MM.1S (cell line): ENCODE measurements around the gene WNK2.
A peak's percentile ranks its signal among the peaks of the same experiment; 100 is the strongest.
"Not testable (repeated sequence)": the region's sequence is repeated elsewhere in the genome, so short reads cannot be mapped to it uniquely, and the experiment has no call there.

ENCODE experiments used
- DNase-seq: peaks from one replicate; pipeline ENCODE4 v3.0.0-alpha.2; 2015
- H2AFZ ChIP-seq: fragments of 300-600 bp; sonication (generic); 2 replicates; pipeline ENCODE4 v1.6.0; 2016; ENCODE audit warnings: antibody characterized with exemption, low read length
- H3F3A ChIP-seq: fragments of 300-600 bp; sonication (generic); 2 replicates; pipeline ENCODE4 v1.6.1; 2016; ENCODE audit warnings: mild to moderate bottlenecking, antibody characterized with exemption, low read length, moderate library complexity, mixed read lengths; ENCODE audit not compliant: insufficient read depth
- H3K27ac ChIP-seq: fragments of 300-600 bp; sonication (generic); 2 replicates; pipeline ENCODE4 v1.5.1; 2016; ENCODE audit warnings: mild to moderate bottlenecking, low read length
- H3K27me3 ChIP-seq: fragments of 300-600 bp; sonication (generic); replicated peaks from 2 replicates; pipeline ENCODE4 v1.6.0; 2016; ENCODE audit warnings: low read length; ENCODE audit not compliant: insufficient read depth
- H3K36me3 ChIP-seq: fragments of 300-600 bp; sonication (generic); replicated peaks from 2 replicates; pipeline ENCODE4 v1.6.1; 2016; ENCODE audit warnings: mild to moderate bottlenecking, low read length, mixed read lengths; ENCODE audit not compliant: insufficient read depth
- H3K4me1 ChIP-seq: fragments of 300-600 bp; sonication (generic); 2 replicates; pipeline ENCODE4 v1.6.1; 2016; ENCODE audit warnings: low read length, mixed read lengths
- H3K4me2 ChIP-seq: fragments of 300-600 bp; sonication (generic); 2 replicates; pipeline ENCODE4 v1.6.0; 2016; ENCODE audit warnings: low read depth, low read length
- H3K4me3 ChIP-seq: fragments of 300-600 bp; sonication (generic); 2 replicates; pipeline ENCODE4 v1.5.1; 2016; ENCODE audit warnings: low read length, mixed read lengths
- H3K79me2 ChIP-seq: fragments of 300-600 bp; sonication (generic); 2 replicates; pipeline ENCODE4 v1.6.1; 2016; ENCODE audit warnings: mixed run types, low read length, mixed read lengths
- H3K9ac ChIP-seq: fragments of 300-600 bp; sonication (generic); 2 replicates; pipeline ENCODE4 v1.6.1; 2016; ENCODE audit warnings: low read length, mixed read lengths
- H3K9me2 ChIP-seq: fragments of 300-600 bp; sonication (generic); replicated peaks from 2 replicates; pipeline ENCODE4 v1.6.1; 2016; ENCODE audit warnings: mild to moderate bottlenecking, low read length, mixed read lengths; ENCODE audit not compliant: insufficient read depth
- H3K9me3 ChIP-seq: fragments of 300-600 bp; sonication (generic); replicated peaks from 2 replicates; pipeline ENCODE4 v1.6.1; 2016; ENCODE audit warnings: mild to moderate bottlenecking, low read length, mixed read lengths; ENCODE audit not compliant: insufficient read depth
- H4K20me1 ChIP-seq: fragments of 300-600 bp; sonication (generic); 2 replicates; pipeline ENCODE4 v1.6.1; 2016; ENCODE audit warnings: mild to moderate bottlenecking, low read length, moderate library complexity, mixed read lengths; ENCODE audit not compliant: insufficient read depth
- EZH2 ChIP-seq: fragments of 300-600 bp; sonication (generic); optimal IDR thresholded peaks from 2 replicates; pipeline ENCODE3; 2017; ENCODE audit warnings: low read depth, mild to moderate bottlenecking, antibody characterized with exemption, low read length, mixed read lengths
- EZH2phosphoT487 ChIP-seq: fragments of 300-600 bp; sonication (generic); IDR thresholded peaks from 2 replicates; pipeline ENCODE4 v1.6.1; 2018; ENCODE audit warnings: antibody characterized with exemption, low read length
- TF ChIP-seq, protein P1 (sequence below): fragments of 300-600 bp; sonication (generic); IDR thresholded peaks from 2 replicates; pipeline ENCODE4 v1.5.1; 2016; ENCODE audit warnings: antibody characterized with exemption, low read length, mixed read lengths

WNK2 gene

DNA sequence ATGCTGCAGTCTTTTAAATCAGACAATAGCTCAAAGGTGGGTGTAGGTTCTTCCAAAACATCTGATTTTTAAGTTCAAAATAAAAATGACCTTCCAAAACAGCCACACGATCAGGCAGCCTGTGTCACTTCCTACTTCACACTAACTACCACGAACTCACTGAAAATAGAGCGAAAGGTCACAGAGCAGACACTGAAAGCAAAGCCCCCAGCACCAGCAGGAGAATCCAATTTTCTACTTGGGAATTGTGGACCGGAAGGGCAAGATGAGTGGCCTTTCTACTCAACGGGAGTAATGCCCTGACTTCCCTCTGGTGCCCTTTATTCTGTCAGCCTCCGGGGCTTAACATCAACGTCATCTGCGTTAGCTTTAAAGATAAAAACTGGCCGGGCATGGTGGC lies 159.7 kb downstream of the WNK2 start:
- no peaks in the 10 kb centered on the region for H4K20me1 ChIP-seq
- no peak overlapping the region for H2AFZ ChIP-seq
- TF ChIP-seq EZH2phosphoT487 (no peak), EZH2 (no peak)
- TF ChIP-seq, protein P1, sequence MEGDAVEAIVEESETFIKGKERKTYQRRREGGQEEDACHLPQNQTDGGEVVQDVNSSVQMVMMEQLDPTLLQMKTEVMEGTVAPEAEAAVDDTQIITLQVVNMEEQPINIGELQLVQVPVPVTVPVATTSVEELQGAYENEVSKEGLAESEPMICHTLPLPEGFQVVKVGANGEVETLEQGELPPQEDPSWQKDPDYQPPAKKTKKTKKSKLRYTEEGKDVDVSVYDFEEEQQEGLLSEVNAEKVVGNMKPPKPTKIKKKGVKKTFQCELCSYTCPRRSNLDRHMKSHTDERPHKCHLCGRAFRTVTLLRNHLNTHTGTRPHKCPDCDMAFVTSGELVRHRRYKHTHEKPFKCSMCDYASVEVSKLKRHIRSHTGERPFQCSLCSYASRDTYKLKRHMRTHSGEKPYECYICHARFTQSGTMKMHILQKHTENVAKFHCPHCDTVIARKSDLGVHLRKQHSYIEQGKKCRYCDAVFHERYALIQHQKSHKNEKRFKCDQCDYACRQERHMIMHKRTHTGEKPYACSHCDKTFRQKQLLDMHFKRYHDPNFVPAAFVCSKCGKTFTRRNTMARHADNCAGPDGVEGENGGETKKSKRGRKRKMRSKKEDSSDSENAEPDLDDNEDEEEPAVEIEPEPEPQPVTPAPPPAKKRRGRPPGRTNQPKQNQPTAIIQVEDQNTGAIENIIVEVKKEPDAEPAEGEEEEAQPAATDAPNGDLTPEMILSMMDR, result no peak
- no peaks in the 10 kb centered on the region for H3K9me2 ChIP-seq
- H3F3A ChIP-seq, result no peaks in the 10 kb centered on the region
- no peaks in the 10 kb centered on the region for H3K4me1 ChIP-seq
- H3K27ac ChIP-seq, result no peak overlapping the region
- H3K4me2 ChIP-seq, result no peak overlapping the region
- no peaks in the 10 kb centered on the region for H3K27me3 ChIP-seq
- no peaks in the 10 kb centered on the region for H3K36me3 ChIP-seq
- no peak overlapping the region for H3K4me3 ChIP-seq
- no peak for DNase-seq
- no peak overlapping the region for H3K9ac ChIP-seq
- H3K79me2 ChIP-seq, result no peaks in the 10 kb centered on the region
- no peaks in the 10 kb centered on the region for H3K9me3 ChIP-seq

- no peaks in the 10 kb centered on the region for H3K36me3 ChIP-seq
- no peak overlapping the region for H3K9ac ChIP-seq
- H2AFZ ChIP-seq, result no peak overlapping the region
- H3K4me2 ChIP-seq, result no peak overlapping the region
- H3K79me2 ChIP-seq, result no peaks in the 10 kb centered on the region
- no peaks in the 10 kb centered on the region for H3F3A ChIP-seq
- TF ChIP-seq EZH2, result no peak
- TF ChIP-seq EZH2phosphoT487, result no peak
- TF ChIP-seq, protein P1, result no peak
- H3K4me3 ChIP-seq, result no peak overlapping the region
- no peak for DNase-seq
- H3K4me1 ChIP-seq, result no peaks in the 10 kb centered on the region
- no peaks in the 10 kb centered on the region for H3K27me3 ChIP-seq
- H4K20me1 ChIP-seq, result no peaks in the 10 kb centered on the region
- no peaks in the 10 kb centered on the region for H3K9me2 ChIP-seq
- no peaks in the 10 kb centered on the region for H3K9me3 ChIP-seq
- H3K27ac ChIP-seq, result no peak overlapping the region
Observed at GRCh38 chr9:93345643-93346230, 161.8 kb downstream of the WNK2 start.

DNA sequence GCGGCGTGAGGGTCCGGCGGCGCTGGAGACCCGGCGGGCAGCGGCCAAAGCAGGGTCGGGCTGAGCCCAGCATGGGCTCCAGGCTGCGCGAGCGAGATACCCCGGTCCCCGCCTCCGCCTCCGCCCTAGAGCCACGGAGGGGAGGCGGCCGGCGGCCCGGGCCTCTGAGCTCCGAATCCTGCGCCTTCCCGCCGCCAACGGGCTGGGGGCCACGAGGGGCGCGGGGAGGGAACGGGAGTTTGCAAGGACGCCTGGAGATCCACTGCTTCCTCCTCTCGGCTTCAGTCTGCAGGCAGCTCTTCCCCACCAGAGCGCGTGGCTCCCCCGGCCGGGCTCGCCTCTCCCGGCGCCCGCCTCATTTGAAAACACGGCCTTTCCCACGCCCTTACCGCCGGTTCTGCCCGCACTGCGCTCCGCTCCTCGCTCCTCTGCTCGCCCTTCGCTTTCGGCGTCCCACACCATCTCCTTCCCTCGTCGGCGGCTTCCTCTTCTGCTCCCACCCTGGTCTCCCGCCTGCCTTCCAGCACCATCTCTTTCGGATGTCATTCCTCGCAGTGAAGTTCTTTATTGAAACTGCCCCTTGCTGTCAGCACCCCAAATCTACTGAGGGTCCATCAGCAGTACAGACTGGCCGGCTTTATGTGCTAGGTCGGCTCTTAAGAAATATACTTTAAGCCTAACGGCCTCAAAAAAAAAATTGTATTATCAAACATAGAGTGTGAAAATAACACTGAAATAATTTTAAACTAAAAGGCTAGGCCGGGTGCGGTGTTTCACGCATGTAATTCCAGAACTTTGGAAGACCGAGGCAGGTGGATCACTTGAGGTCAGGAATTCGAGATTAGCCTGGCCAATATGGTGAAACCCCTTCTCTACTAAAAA lies 162.5 kb downstream of the WNK2 start:
- Histone ChIP-seq H3K9me2 (no peaks in the 10 kb centered on the region), H3K9me3 (no peaks in the 10 kb centered on the region), H2AFZ (no peak overlapping the region), H3K36me3 (no peaks in the 10 kb centered on the region), H3K9ac (no peak overlapping the region), H4K20me1 (no peaks in the 10 kb centered on the region), H3F3A (no peaks in the 10 kb centered on the region), H3K27me3 (no peaks in the 10 kb centered on the region), H3K79me2 (no peaks in the 10 kb centered on the region), H3K4me1 (no peaks in the 10 kb centered on the region), H3K4me3 (no peak overlapping the region), H3K4me2 (peak overlapping the region; percentile 24; the same call in 1 of the 2 replicates), H3K27ac (no peak overlapping the region)
- no peak for DNase-seq
- TF ChIP-seq EZH2 (no peak), EZH2phosphoT487 (no peak)
- TF ChIP-seq, protein P1, result no peak

GRCh38 chr9:93347371-93347975 lies 163.5 kb downstream of the WNK2 start:
- H3K4me2 ChIP-seq, H3K9me3 ChIP-seq, H3K9me2 ChIP-seq, H3K27ac ChIP-seq, H2AFZ ChIP-seq, H3K79me2 ChIP-seq, H3K4me3 ChIP-seq, H3K27me3 ChIP-seq, H3K9ac ChIP-seq, H3K4me1 ChIP-seq, H3F3A ChIP-seq, H3K36me3 ChIP-seq, H4K20me1 ChIP-seq, DNase-seq: not testable (repeated sequence)

DNA sequence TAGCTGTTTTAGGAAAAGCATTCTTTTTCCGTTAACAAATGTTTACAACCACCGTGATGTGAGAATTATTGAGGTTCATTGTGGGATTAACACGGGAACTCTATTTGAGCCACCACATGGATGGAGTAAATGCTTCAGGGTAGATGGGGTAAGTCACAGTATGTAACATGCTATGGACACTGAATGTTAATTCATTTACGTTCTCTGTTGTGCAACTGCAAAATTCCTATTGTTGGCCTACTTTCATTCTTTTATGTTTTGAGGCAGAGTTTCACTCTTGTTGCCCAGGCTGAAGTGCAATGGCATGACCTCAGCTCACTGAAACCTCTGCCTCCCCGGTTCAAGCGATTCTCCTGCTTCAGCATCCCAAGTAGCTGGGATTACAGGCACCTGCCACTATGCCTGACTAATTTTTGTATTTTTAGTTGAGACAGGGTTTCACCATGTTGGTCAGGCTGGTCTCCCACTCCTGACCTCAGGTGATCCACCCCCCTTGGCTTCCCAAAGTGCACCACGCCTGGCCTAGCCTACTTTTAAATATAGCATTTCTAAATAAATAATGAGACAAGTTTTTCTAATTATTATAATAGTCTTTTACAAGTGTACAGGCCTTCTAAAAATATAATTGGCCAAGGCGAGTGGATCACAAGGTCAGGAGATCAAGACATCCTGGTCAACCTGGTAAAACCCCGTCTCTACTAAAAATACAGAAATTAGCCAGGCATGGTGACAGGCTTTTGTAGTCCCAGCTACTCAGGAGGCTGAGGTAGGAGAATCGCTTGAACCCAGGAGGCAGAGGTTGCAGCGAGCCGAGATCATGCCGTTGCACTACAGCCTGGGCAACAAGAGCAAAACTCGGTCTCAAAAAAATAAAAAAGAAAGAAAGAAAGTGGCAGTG lies 169.7 kb downstream of the WNK2 start:
- not testable (repeated sequence) for H3K27ac ChIP-seq

More for the DNA sequence above, 169.7 kb downstream of the WNK2 start:
- not testable (repeated sequence) for H3K4me3 ChIP-seq, H3K9ac ChIP-seq, H3K4me1 ChIP-seq, H3F3A ChIP-seq, H4K20me1 ChIP-seq, H3K36me3 ChIP-seq, H3K4me2 ChIP-seq, H3K9me2 ChIP-seq, H3K9me3 ChIP-seq, H2AFZ ChIP-seq, DNase-seq, H3K79me2 ChIP-seq, H3K27me3 ChIP-seq
